SH-SY5Y (cell line): Measurements from ENCODE around the gene CSDE1.

Experiments used
- GATA2 ChIP-seq: IDR thresholded peaks from 2 replicates; pipeline ENCODE4 v1.6.1; 2011; ENCODE audit warnings: mild to moderate bottlenecking, low read depth, low read length
- GATA3 ChIP-seq: IDR thresholded peaks from 2 replicates; pipeline ENCODE4 v1.6.1; 2011; ENCODE audit warnings: low read depth, mild to moderate bottlenecking, low read length, moderate library complexity

DNA sequence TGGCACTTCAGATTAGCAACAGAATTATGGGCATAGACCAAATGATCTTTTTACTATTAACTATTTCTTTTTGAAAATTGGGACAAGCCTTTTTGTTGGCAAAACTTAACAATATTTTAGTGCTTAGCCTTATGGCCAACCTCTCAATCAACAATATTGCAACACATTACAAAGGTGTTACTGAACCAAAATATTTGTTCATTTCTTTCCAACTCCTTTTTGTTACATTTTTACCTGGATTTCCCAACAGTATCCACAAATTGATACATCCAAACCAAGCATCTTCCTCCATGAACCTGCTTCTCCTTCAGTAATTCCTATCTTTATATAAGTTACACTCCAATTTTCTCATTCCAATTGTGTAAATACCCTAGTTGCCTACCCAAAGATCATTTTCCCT is 61.0 kb downstream of the CSDE1 start:
- no peak for TF ChIP-seq GATA2
- no peak for TF ChIP-seq GATA3
